HG03558 (cell line): ENCODE data around the gene POGZ.
A peak's percentile ranks its signal among the peaks of the same experiment; 100 is the strongest.
"Not testable (repeated sequence)": the region's sequence is repeated elsewhere in the genome, so short reads cannot be mapped to it uniquely, and the experiment has no call there.

Experiments
- ATAC-seq: cut with Tn5 transposase; IDR thresholded peaks from one replicate; pipeline ENCODE4 v1.9.1; 2021; ENCODE audit warnings: moderate number of reproducible peaks; ENCODE audit not compliant: unreplicated experiment; ENCODE audit errors: extremely low read depth

POGZ gene

GRCh38 chr1:151477066-151477465 is 17.8 kb upstream of the POGZ start:
- ATAC-seq, result no peak

- ATAC-seq, result no peak
Measured at GRCh38 chr1:151476083-151476482, 16.8 kb upstream of the POGZ start.

- ATAC-seq, result peak; percentile 51
Measured at GRCh38 chr1:151475175-151475574, 15.9 kb upstream of the POGZ start.

- ATAC-seq, result no peak
Measured at GRCh38 chr1:151474745-151475144, 15.5 kb upstream of the POGZ start.

- no peak for ATAC-seq
Measured at GRCh38 chr1:151472856-151473731, 13.8 kb upstream of the POGZ start.

GRCh38 chr1:151465026-151465425 is 5.7 kb upstream of the POGZ start:
- no peak for ATAC-seq

GRCh38 chr1:151461694-151462093 is 2.4 kb upstream of the POGZ start:
- no peak for ATAC-seq

GRCh38 chr1:151458802-151459330 is 428 bp downstream of the POGZ start:
- no peak for ATAC-seq

- no peak for ATAC-seq
Measured at GRCh38 chr1:151457911-151458801, 1.1 kb downstream of the POGZ start.

GRCh38 chr1:151455966-151456365 is 3.3 kb downstream of the POGZ start:
- ATAC-seq, result no peak

GRCh38 chr1:151455231-151455630 is 4.1 kb downstream of the POGZ start:
- ATAC-seq, result no peak

- ATAC-seq, result no peak
Measured at GRCh38 chr1:151447696-151448095, 11.6 kb downstream of the POGZ start.

- no peak for ATAC-seq
Measured at GRCh38 chr1:151444783-151445177, 14.5 kb downstream of the POGZ start.

GRCh38 chr1:151443846-151444782 is 15.2 kb downstream of the POGZ start:
- no peak for ATAC-seq

GRCh38 chr1:151437396-151437795 is 21.9 kb downstream of the POGZ start:
- ATAC-seq, result not testable (repeated sequence)

GRCh38 chr1:151436985-151437384 is 22.3 kb downstream of the POGZ start:
- ATAC-seq, result no peak

GRCh38 chr1:151435174-151435573 is 24.1 kb downstream of the POGZ start:
- ATAC-seq, result no peak

- ATAC-seq, result not testable (repeated sequence)
Measured at GRCh38 chr1:151433827-151434226, 25.5 kb downstream of the POGZ start.

- ATAC-seq, result no peak
Measured at GRCh38 chr1:151428068-151428467, 31.2 kb downstream of the POGZ start.

- no peak for ATAC-seq
Measured at GRCh38 chr1:151425103-151425502, 34.2 kb downstream of the POGZ start.
